Endothelial cell of umbilical vein (primary cell): ENCODE measurements around the gene NSUN6. TPM values are rescaled to one million over a fixed set of nuclear protein-coding genes. Genes with fewer than 3 reads are reported as not detected.
"Not testable (repeated sequence)": the region's sequence is repeated elsewhere in the genome, so short reads cannot be mapped to it uniquely, and the experiment has no call there.

Experiments
- BruUV-seq: library from RNA; stranded (reverse); fragments of 400-500 nt; replicated peaks from 2 replicates; lab custom pipeline; 2021; lab: Mats Ljungman, UMichigan
- CTCF ChIA-PET: fragments of 300-600, 350-600 bp; sonication (Branson Sonifier 250); formaldehyde crosslinking; loops from one replicate; lab custom pipeline; 2021; ENCODE audit warnings: antibody characterized with exemption, inconsistent platforms; lab: Charles Lee
- POLR2A ChIA-PET: fragments of 300-600, 350-600 bp; sonication (Branson Sonifier 250); formaldehyde crosslinking; loops from one replicate; lab custom pipeline; 2021; ENCODE audit warnings: antibody characterized with exemption, inconsistent platforms; lab: Charles Lee
- DNase-seq: peaks from one replicate; pipeline ENCODE4 v3.0.0-alpha.2; 2011; ENCODE audit warnings: low read depth, low spot score
- FAIRE-seq: peaks from 2 replicates; lab custom pipeline; 2011; peaks lifted over from hg19 to GRCh38; lab: Jason Lieb, UNC
- H2AFZ ChIP-seq: 2 replicates; pipeline ENCODE4 v1.6.0; 2012; ENCODE audit warnings: low read depth, low read length, control low read depth, inconsistent platforms
- H3K27ac ChIP-seq: 2 replicates; pipeline ENCODE4 v1.5.1; 2011; ENCODE audit warnings: low read depth, mild to moderate bottlenecking, control low read depth, low read length, moderate library complexity; ENCODE audit not compliant: insufficient read depth
- H3K27me3 ChIP-seq, 2 experiments: 2 replicates each; pipeline versions ENCODE4 v1.6.0 to v1.6.1; 2011; ENCODE audit warnings: low read length in 2 of 2, mixed read lengths in 1 of 2; ENCODE audit not compliant: control insufficient read depth in 2 of 2, insufficient read depth in 2 of 2
- H3K36me3 ChIP-seq, 2 experiments: 2 replicates in 1 of 2; 3 replicates in 1 of 2; pipeline ENCODE4 v1.5.1; 2011; ENCODE audit warnings: low read length in 2 of 2, mild to moderate bottlenecking in 1 of 2, moderate library complexity in 1 of 2; ENCODE audit not compliant: control insufficient read depth in 2 of 2, insufficient read depth in 2 of 2; ENCODE audit errors: extremely low read depth in 1 of 2
- H3K4me1 ChIP-seq: 3 replicates; pipeline ENCODE4 v1.5.1; 2011; ENCODE audit warnings: mild to moderate bottlenecking, low read length; ENCODE audit not compliant: control insufficient read depth, insufficient read depth; ENCODE audit errors: extremely low read depth
- H3K4me2 ChIP-seq: 2 replicates; pipeline ENCODE4 v1.6.1; 2011; ENCODE audit warnings: low read length, control low read depth, mixed read lengths; ENCODE audit not compliant: insufficient read depth
- H3K4me3 ChIP-seq, 3 experiments: fragments of 200-600 bp in 1 of 3; sonication (generic), shearing (Covaris generic) in 1 of 3; replicated peaks in 1 of 3; 2 replicates each; pipeline ENCODE4 v1.5.1; 2011 to 2016; ENCODE audit warnings: control low read depth in 3 of 3, low read length in 3 of 3, mild to moderate bottlenecking in 2 of 3, inconsistent platforms in 1 of 3, low read depth in 1 of 3, moderate library complexity in 1 of 3; ENCODE audit not compliant: insufficient read depth in 1 of 3
- H3K79me2 ChIP-seq: 2 replicates; pipeline ENCODE4 v1.6.0; 2012; ENCODE audit warnings: low read length, inconsistent platforms; ENCODE audit not compliant: control insufficient read depth, insufficient read depth
- H3K9ac ChIP-seq: replicated peaks from 2 replicates; pipeline ENCODE3; 2011; ENCODE audit warnings: low read length, control low read depth; ENCODE audit not compliant: insufficient read depth; ENCODE audit errors: extremely low read depth
- H3K9me1 ChIP-seq: replicated peaks from 3 replicates; pipeline ENCODE4 v1.6.0; 2011; ENCODE audit warnings: mild to moderate bottlenecking, low read length; ENCODE audit not compliant: control insufficient read depth, insufficient read depth; ENCODE audit errors: extremely low read depth
- H3K9me3 ChIP-seq: replicated peaks from 2 replicates; pipeline ENCODE4 v1.5.1; 2012; ENCODE audit warnings: low read length, inconsistent platforms; ENCODE audit not compliant: control insufficient read depth, insufficient read depth
- H4K20me1 ChIP-seq: replicated peaks from 2 replicates; pipeline ENCODE3; 2011; ENCODE audit warnings: mild to moderate bottlenecking, low read length; ENCODE audit not compliant: control insufficient read depth, insufficient read depth; ENCODE audit errors: extremely low read depth
- CTCF ChIP-seq, 2 donors: IDR thresholded peaks; 1 replicate in 1 of 2; 2 replicates in 1 of 2; pipeline ENCODE4 v1.5.1; 2011; ENCODE audit warnings: low read length in 2 of 2, mild to moderate bottlenecking in 2 of 2, moderate library complexity in 2 of 2, control low read depth in 1 of 2, inconsistent platforms in 1 of 2, low read depth in 1 of 2; ENCODE audit not compliant: insufficient read depth in 1 of 2; ENCODE audit errors: extremely low read depth in 1 of 2
- EZH2 ChIP-seq: IDR thresholded peaks from 2 replicates; pipeline ENCODE4 v1.6.1; 2012; ENCODE audit warnings: borderline replicate concordance, low read depth, mild to moderate bottlenecking, moderate library complexity, low read length, inconsistent platforms; ENCODE audit not compliant: severe bottlenecking
- FOS ChIP-seq: IDR thresholded peaks from 2 replicates; pipeline ENCODE4 v1.6.1; 2011; ENCODE audit warnings: mild to moderate bottlenecking, low read length, moderate library complexity, borderline replicate concordance; ENCODE audit not compliant: insufficient read depth
- GATA2 ChIP-seq: IDR thresholded peaks from 2 replicates; pipeline ENCODE4 v1.7.0; 2011; ENCODE audit warnings: low read depth, mild to moderate bottlenecking, moderate library complexity, mixed read lengths, low read length; ENCODE audit not compliant: insufficient read length, insufficient read depth
- JUN ChIP-seq: IDR thresholded peaks from 2 replicates; pipeline ENCODE4 v1.6.1; 2011; ENCODE audit warnings: borderline replicate concordance, low read depth; ENCODE audit not compliant: insufficient read length, insufficient read depth
- MAX ChIP-seq: IDR thresholded peaks from 2 replicates; pipeline ENCODE4 v1.6.1; 2011; ENCODE audit not compliant: insufficient read depth, insufficient read length
- MYC ChIP-seq: IDR thresholded peaks from one replicate; pipeline ENCODE4 v1.6.1; 2011; ENCODE audit warnings: mild to moderate bottlenecking, low read depth, low read length
- POLR2A ChIP-seq: IDR thresholded peaks from 2 replicates; pipeline ENCODE4 v1.6.1; 2012; ENCODE audit warnings: low read depth, mild to moderate bottlenecking, control low read depth, low read length
- POLR2AphosphoS5 ChIP-seq: IDR thresholded peaks from 2 replicates; pipeline ENCODE4 v1.6.1; 2012; ENCODE audit warnings: low read depth, mild to moderate bottlenecking, control low read depth, low read length, moderate library complexity; ENCODE audit not compliant: insufficient read depth
- dilution Hi-C: fragments of 300-500 bp; cut with MboI; formaldehyde crosslinking; loops from one replicate; pipeline ENCODE4 v1.15.0; 2019; ENCODE audit warnings: low sequenced_read_pairs; ENCODE audit not compliant: extremely low pct_ligation_motif_present
- intact Hi-C: fragments of 100-400 bp; cut with micrococcal nuclease; formaldehyde crosslinking; loops from one replicate; pipeline ENCODE4 v1.10.0; 2022
- polyA plus RNA-seq, 4 experiments: library from polyadenylated mRNA; depleted of rRNA in 3 of 4; stranded (reverse) in 3 of 4; unstranded in 1 of 4; fragments of >200 nt; gene quantifications; 2 replicates each; pipeline versions ENCODE4 v1.2.1 to v1.2.3, GENCODE V29; 2011 to 2012; ENCODE audit warnings: missing spikeins in 1 of 4
- total RNA-seq: library from RNA; stranded (reverse); gene quantifications from 2 replicates; pipeline ENCODE4 v1.2.3, GENCODE V29; 2021

Gene NSUN6
- total and polyA plus RNA-seq, 2 donors (not counting 3 experiments of a cell fraction or from before 2014, with no cell fraction given), result 3.3 to 5.2 TPM

GRCh38 chr10:18571780-18572179 lies 79.6 kb downstream of the NSUN6 start:
- no peak for DNase-seq
- Histone ChIP-seq H4K20me1 (no peaks in the 10 kb centered on the region), H3K4me3 (no peak overlapping the region), H3K79me2 (no peaks in the 10 kb centered on the region), H3K9me3 (no peaks in the 10 kb centered on the region), H3K36me3 (no peaks in the 10 kb centered on the region), H3K9me1 (no peaks in the 10 kb centered on the region), H3K27ac (no peak overlapping the region), H3K4me1 (no peaks in the 10 kb centered on the region), H2AFZ (no peak overlapping the region), H3K27me3 (no peaks in the 10 kb centered on the region), H3K4me2 (no peak overlapping the region), H3K9ac (no peak overlapping the region)
- ChIA-PET CTCF (no interaction called here), POLR2A (no interaction called here)
- dilution Hi-C loops, result no loop called here
- TF ChIP-seq GATA2, result no peak
- no peak for TF ChIP-seq FOS
- TF ChIP-seq MYC, result no peak
- intact Hi-C loops, result no loop called here
- no TSS peak for BruUV-seq
- FAIRE-seq, result no peak

- H3K36me3 ChIP-seq, result no peaks in the 10 kb centered on the region
- H3K9me3 ChIP-seq, result no peaks in the 10 kb centered on the region
- intact Hi-C loops (no loop called here), dilution Hi-C loops (no loop called here)
- no peak for FAIRE-seq
- H3K4me1 ChIP-seq, result no peaks in the 10 kb centered on the region
- no peaks in the 10 kb centered on the region for H3K9me1 ChIP-seq
- no peak overlapping the region for H2AFZ ChIP-seq
- no peaks in the 10 kb centered on the region for H3K27me3 ChIP-seq
- CTCF ChIA-PET, result no interaction called here
- H3K4me2 ChIP-seq, result no peak overlapping the region
- no peak overlapping the region for H3K9ac ChIP-seq
- POLR2A ChIA-PET, result no interaction called here
- H3K79me2 ChIP-seq, result no peaks in the 10 kb centered on the region
- H3K27ac ChIP-seq, result no peak overlapping the region
- BruUV-seq, result no TSS peak
- TF ChIP-seq MAX (no peak), EZH2 (no peak), FOS (no peak), GATA2 (no peak), MYC (no peak), CTCF (IDR thresholded peaks at IDR 0.05; ENCODE audit: extremely low read depth in 1 of 2, insufficient read depth in 1 of 2, low read depth in 1 of 2, low read length in 2 of 2) (no peak), POLR2AphosphoS5 (no peak), JUN (no peak), POLR2A (no peak)
- DNase-seq, result no peak
- no peaks in the 10 kb centered on the region for H4K20me1 ChIP-seq
- no peak overlapping the region for H3K4me3 ChIP-seq
These were observed 80.3 kb downstream of the NSUN6 start for GRCh38 chr10:18571076-18571475.

- H3K36me3 ChIP-seq, H3K27me3 ChIP-seq, POLR2A ChIA-PET, H2AFZ ChIP-seq, BruUV-seq, H3K9me1 ChIP-seq, dilution Hi-C loops, CTCF ChIA-PET, H3K9me3 ChIP-seq, FAIRE-seq, H3K4me1 ChIP-seq, H3K9ac ChIP-seq, H3K4me3 ChIP-seq, DNase-seq, intact Hi-C loops, H4K20me1 ChIP-seq, H3K4me2 ChIP-seq, H3K27ac ChIP-seq, H3K79me2 ChIP-seq: not testable (repeated sequence)
These were observed 81.0 kb downstream of the NSUN6 start for GRCh38 chr10:18570386-18570785.
